HepG2 (cell line): ENCODE measurements around the gene CACNG1. TPM values are rescaled to one million over a fixed set of nuclear protein-coding genes. Genes with fewer than 3 reads are reported as not detected.

Source experiments
- ATAC-seq: fragments of 200-7000 bp; cut with Tn5 transposase; 3 replicates; pipeline ENCODE4 v1.9.1; 2020; ENCODE audit warnings: mild to moderate bottlenecking, moderate library complexity
- BruUV-seq: library from RNA; stranded (reverse); fragments of 400-500 nt; replicated peaks from 2 replicates; lab custom pipeline; 2021; lab: Mats Ljungman, UMichigan
- CTCF ChIA-PET: fragments of 300-600 bp; formaldehyde crosslinking; extraction: SDS; loops from one replicate; lab custom pipeline; 2021; ENCODE audit warnings: low total read pairs, inconsistent platforms, low intra/inter-chr PET ratio; lab: Yijun Ruan, JAX
- POLR2A ChIA-PET: fragments of 350-600 bp; sonication (Branson Sonifier 250); formaldehyde crosslinking; loops from one replicate; lab custom pipeline; 2020; ENCODE audit warnings: antibody characterized with exemption, inconsistent platforms; lab: Yijun Ruan, JAX
- DNase-seq: peaks from one replicate; pipeline ENCODE4 v3.0.0-alpha.2; 2015; ENCODE audit warnings: low spot score
- FAIRE-seq: peaks from 3 replicates; lab custom pipeline; 2011; peaks lifted over from hg19 to GRCh38; lab: Jason Lieb, UNC
- H2AFZ ChIP-seq: one replicate; pipeline ENCODE4 v1.6.1; 2011; ENCODE audit warnings: low read length, inconsistent platforms
- H3K27ac ChIP-seq: fragments of 300-600 bp; 3 replicates; pipeline ENCODE4 v1.8.0; 2011; ENCODE audit warnings: mixed run types, mild to moderate bottlenecking, mixed read lengths, low read length, inconsistent platforms; ENCODE audit not compliant: insufficient read depth; ENCODE audit errors: extremely low read length
- H3K27me3 ChIP-seq, 2 experiments: fragments of 200-600 bp in 1 of 2; 2 replicates in 1 of 2; 3 replicates in 1 of 2; pipeline versions ENCODE4 v1.6.0 to v1.8.0; 2011; ENCODE audit warnings: low read length in 2 of 2, mild to moderate bottlenecking in 2 of 2, moderate library complexity in 2 of 2, inconsistent platforms in 1 of 2; ENCODE audit not compliant: insufficient read depth in 2 of 2, control insufficient read depth in 1 of 2
- H3K36me3 ChIP-seq, 2 experiments: fragments of 200-600 bp in 1 of 2; replicated peaks in 1 of 2; 2 replicates in 1 of 2; 3 replicates in 1 of 2; pipeline versions ENCODE4 v1.5.1 to v1.8.0; 2011; ENCODE audit warnings: low read length in 2 of 2, inconsistent platforms in 1 of 2; ENCODE audit not compliant: insufficient read depth in 2 of 2, control insufficient read depth in 1 of 2
- H3K4me1 ChIP-seq: 2 replicates; pipeline ENCODE4 v1.5.1; 2012; ENCODE audit warnings: low read length, inconsistent platforms; ENCODE audit not compliant: insufficient read depth
- H3K4me2 ChIP-seq: 2 replicates; pipeline ENCODE4 v1.6.0; 2011; ENCODE audit warnings: low read depth, low read length, inconsistent platforms
- H3K4me3 ChIP-seq, 3 experiments: fragments of 200-600 bp in 1 of 3; sonication (generic), shearing (Covaris generic) in 1 of 3; replicated peaks in 1 of 3; 2 replicates each; pipeline ENCODE4 v1.5.1; 2011 to 2016; ENCODE audit warnings: low read length in 3 of 3, inconsistent platforms in 2 of 3, low read depth in 2 of 3, mild to moderate bottlenecking in 2 of 3, control low read depth in 1 of 3, mixed read lengths in 1 of 3; ENCODE audit not compliant: insufficient read depth in 1 of 3
- H3K79me2 ChIP-seq: one replicate; pipeline ENCODE4 v1.6.1; 2011; ENCODE audit warnings: low read length, inconsistent platforms; ENCODE audit not compliant: insufficient read depth
- H3K9ac ChIP-seq: 2 replicates; pipeline ENCODE4 v1.6.0; 2011; ENCODE audit warnings: mild to moderate bottlenecking, low read depth, low read length, inconsistent platforms; ENCODE audit not compliant: insufficient read depth
- H3K9me3 ChIP-seq: 2 replicates; pipeline ENCODE4 v1.5.1; 2012; ENCODE audit warnings: mild to moderate bottlenecking, low read length
- H4K20me1 ChIP-seq: 2 replicates; pipeline ENCODE4 v1.6.0; 2011; ENCODE audit warnings: inconsistent platforms, mild to moderate bottlenecking, low read length, moderate library complexity; ENCODE audit not compliant: insufficient read depth
- AGO1 ChIP-seq: fragments of 200-400 bp; formaldehyde crosslinking; IDR thresholded peaks from 2 replicates; pipeline ENCODE4 v1.6.1; 2017; ENCODE audit warnings: mild to moderate bottlenecking, low read depth, low read length, moderate library complexity; ENCODE audit not compliant: poor library complexity, severe bottlenecking
- POLR2A ChIP-seq, 2 experiments: IDR thresholded peaks; 2 replicates each; pipeline ENCODE4 v1.6.1; 2011; ENCODE audit warnings: low read depth in 2 of 2, low read length in 2 of 2, mild to moderate bottlenecking in 1 of 2, moderate library complexity in 1 of 2; ENCODE audit not compliant: insufficient read depth in 1 of 2
- WGBS: methylation state at CpG from one replicate; pipeline ENCODE4 v1.1.6; 2017; ENCODE audit warnings: low lambda C conversion rate; 5-methylcytosine and 5-hydroxymethylcytosine counted together
- in situ Hi-C: cut with HindIII; loops from 2 replicates; pipeline ENCODE4 v1.10.0; 2017; ENCODE audit warnings: low pct_unique_long_range_greater_than_20kb; ENCODE audit not compliant: extremely low pct_ligation_motif_present
- intact Hi-C: fragments of 100-400 bp; cut with micrococcal nuclease; formaldehyde crosslinking; loops from one replicate; pipeline ENCODE4 v1.10.0; 2022; ENCODE audit not compliant: unreplicated experiment
- polyA plus RNA-seq, 8 experiments: library from polyadenylated mRNA; depleted of rRNA in 3 of 8; stranded (reverse) in 7 of 8; unstranded in 1 of 8; fragments of >200 nt; fragmentation: Illumina TruSeq in 4 of 8; extraction: Trizol in 4 of 8; gene quantifications; 2 replicates each; pipeline versions ENCODE4 v1.2.1 to v1.2.3, GENCODE V29; 2011 to 2016; ENCODE audit warnings: low read depth in 4 of 8, missing spikeins in 1 of 8, mixed read lengths in 1 of 8; ENCODE audit not compliant: insufficient read depth in 1 of 8
- total RNA-seq, 5 experiments: library from RNA; depleted of rRNA; stranded (reverse); fragments of >200 nt; fragmentation: Illumina TruSeq; extraction: Trizol; gene quantifications; 2 replicates each; pipeline ENCODE4 v1.2.3, GENCODE V29; 2016; ENCODE audit warnings: low read depth in 1 of 5
- TF ChIP-seq, protein P1 (sequence below): sonication (generic); formaldehyde crosslinking; IDR thresholded peaks from 2 replicates; pipeline ENCODE4 v1.9.0; 2021; ENCODE audit warnings: mild to moderate bottlenecking, missing genetic modification reagents

Gene CACNG1
- total and polyA plus RNA-seq, 2 of the 13 experiments (the other 11 are each of a cell fraction or from before 2014, with no cell fraction given): not detected

DNA sequence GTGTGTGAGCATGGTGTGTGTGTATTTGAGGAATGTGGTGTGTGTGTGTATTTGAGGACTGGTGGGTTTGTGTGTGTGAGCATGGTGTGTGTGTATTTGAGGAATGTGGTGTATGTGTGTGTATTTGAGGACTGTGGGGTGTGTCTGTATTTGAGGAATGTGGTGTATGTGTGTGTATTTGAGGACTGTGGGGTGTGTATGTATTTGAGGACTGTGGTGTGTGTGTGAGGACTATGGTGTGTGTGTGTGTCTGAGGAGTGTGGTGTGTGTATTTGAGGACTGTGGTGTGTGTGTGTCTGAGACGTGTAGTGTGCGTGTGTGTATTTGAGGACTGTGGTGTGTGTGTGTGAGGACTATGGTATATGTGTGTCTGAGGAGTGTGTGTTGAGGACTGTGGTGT lies 18.0 kb upstream of the CACNG1 start (continued):
- TF ChIP-seq, protein P1, sequence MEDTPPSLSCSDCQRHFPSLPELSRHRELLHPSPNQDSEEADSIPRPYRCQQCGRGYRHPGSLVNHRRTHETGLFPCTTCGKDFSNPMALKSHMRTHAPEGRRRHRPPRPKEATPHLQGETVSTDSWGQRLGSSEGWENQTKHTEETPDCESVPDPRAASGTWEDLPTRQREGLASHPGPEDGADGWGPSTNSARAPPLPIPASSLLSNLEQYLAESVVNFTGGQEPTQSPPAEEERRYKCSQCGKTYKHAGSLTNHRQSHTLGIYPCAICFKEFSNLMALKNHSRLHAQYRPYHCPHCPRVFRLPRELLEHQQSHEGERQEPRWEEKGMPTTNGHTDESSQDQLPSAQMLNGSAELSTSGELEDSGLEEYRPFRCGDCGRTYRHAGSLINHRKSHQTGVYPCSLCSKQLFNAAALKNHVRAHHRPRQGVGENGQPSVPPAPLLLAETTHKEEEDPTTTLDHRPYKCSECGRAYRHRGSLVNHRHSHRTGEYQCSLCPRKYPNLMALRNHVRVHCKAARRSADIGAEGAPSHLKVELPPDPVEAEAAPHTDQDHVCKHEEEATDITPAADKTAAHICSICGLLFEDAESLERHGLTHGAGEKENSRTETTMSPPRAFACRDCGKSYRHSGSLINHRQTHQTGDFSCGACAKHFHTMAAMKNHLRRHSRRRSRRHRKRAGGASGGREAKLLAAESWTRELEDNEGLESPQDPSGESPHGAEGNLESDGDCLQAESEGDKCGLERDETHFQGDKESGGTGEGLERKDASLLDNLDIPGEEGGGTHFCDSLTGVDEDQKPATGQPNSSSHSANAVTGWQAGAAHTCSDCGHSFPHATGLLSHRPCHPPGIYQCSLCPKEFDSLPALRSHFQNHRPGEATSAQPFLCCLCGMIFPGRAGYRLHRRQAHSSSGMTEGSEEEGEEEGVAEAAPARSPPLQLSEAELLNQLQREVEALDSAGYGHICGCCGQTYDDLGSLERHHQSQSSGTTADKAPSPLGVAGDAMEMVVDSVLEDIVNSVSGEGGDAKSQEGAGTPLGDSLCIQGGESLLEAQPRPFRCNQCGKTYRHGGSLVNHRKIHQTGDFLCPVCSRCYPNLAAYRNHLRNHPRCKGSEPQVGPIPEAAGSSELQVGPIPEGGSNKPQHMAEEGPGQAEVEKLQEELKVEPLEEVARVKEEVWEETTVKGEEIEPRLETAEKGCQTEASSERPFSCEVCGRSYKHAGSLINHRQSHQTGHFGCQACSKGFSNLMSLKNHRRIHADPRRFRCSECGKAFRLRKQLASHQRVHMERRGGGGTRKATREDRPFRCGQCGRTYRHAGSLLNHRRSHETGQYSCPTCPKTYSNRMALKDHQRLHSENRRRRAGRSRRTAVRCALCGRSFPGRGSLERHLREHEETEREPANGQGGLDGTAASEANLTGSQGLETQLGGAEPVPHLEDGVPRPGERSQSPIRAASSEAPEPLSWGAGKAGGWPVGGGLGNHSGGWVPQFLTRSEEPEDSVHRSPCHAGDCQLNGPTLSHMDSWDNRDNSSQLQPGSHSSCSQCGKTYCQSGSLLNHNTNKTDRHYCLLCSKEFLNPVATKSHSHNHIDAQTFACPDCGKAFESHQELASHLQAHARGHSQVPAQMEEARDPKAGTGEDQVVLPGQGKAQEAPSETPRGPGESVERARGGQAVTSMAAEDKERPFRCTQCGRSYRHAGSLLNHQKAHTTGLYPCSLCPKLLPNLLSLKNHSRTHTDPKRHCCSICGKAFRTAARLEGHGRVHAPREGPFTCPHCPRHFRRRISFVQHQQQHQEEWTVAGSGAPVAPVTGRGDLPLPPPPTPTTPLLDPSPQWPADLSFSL (CRISPR knock-in tag): peak; percentile 90
- TF ChIP-seq, all 625 proteins: peak for 5

DNA sequence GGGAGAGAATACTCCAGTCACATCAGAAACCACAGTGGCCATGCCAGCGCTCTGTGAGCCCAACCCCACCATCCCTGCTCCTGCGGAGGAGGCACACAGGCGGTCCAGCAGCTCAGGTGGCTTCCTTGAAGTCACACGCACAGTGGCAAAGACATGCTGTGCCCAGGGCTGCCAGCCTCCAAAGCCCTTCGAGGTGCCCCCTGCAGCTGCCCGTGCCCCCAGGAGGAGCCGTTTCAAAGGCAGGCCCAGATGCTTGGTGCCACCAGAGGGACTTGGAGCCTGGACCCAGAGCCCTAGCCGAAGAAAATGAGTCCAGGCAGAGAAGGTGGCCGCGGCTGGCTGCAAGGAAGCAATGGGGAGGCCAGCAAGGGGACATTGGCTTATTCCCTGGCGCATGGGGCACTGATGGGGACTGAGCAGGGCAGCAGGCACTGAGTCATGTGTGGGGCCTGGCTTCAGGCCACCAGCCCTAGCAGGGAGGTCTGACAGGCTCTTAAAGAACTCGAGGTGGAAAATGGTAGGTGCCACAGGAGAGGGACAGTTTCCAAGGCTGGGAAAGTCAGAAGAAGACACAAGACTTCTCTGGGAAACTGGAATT lies 17.2 kb upstream of the CACNG1 start:
- no peaks in the 10 kb centered on the region for H3K79me2 ChIP-seq
- no peak overlapping the region for H3K4me3 ChIP-seq
- DNase-seq (no peak), ATAC-seq (no peak; the same call in none of the 3 replicates), FAIRE-seq (no peak)
- intact Hi-C loops: no loop called here
- 48% methylated on average over 10 of the region's 12 CpGs for WGBS
- H2AFZ ChIP-seq: no peak overlapping the region
- H4K20me1 ChIP-seq: no peaks in the 10 kb centered on the region
- no peak overlapping the region for H3K9ac ChIP-seq
- no peaks in the 10 kb centered on the region for H3K36me3 ChIP-seq
- no peaks in the 10 kb centered on the region for H3K9me3 ChIP-seq
- ChIA-PET CTCF (no interaction called here), POLR2A (no interaction called here)
- no TSS peak for BruUV-seq
- no peaks in the 10 kb centered on the region for H3K4me1 ChIP-seq
- TF ChIP-seq POLR2A (IDR thresholded peaks at IDR 0.05; ENCODE audit: insufficient read depth in 1 of 2, low read depth in 2 of 2, low read length in 2 of 2) (no peak), AGO1 (peak; percentile 38)
- H3K27me3 ChIP-seq: peaks cover 2 to 40% of the 10 kb centered on the region in 2 experiments; a peak in 3 of 5 replicates
- H3K27ac ChIP-seq: no peak overlapping the region
- in situ Hi-C loops: no loop called here
- no peak overlapping the region for H3K4me2 ChIP-seq
